HG03139 (cell line): ENCODE results near the gene PTCHD1.

ENCODE experiments used
- ATAC-seq: cut with Tn5 transposase; IDR thresholded peaks from one replicate; pipeline ENCODE4 v1.9.1; 2021; ENCODE audit not compliant: unreplicated experiment

PTCHD1 gene

GRCh38 chrX:23344904-23345271, 10.2 kb downstream of the PTCHD1 start:
- ATAC-seq: no peak

DNA sequence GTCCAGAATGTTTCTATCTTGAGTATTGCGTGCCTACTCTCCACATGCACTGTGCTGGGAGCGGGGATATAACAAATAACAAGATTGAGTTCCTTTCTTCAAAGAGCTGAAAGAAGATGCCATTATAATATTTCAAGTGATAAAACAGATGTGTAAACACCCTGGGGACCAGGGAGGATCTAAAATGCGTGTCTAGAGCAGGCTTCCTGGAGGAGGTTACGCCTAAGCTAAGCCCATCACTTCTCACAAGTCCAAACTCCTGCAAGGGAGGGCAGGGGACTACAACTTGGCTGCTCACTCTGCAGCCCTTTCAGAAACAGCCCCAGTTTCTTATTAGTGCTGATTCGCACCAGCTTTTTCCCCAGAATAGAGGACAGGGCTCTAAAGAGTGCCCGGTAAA, 21.5 kb downstream of the PTCHD1 start:
- ATAC-seq: no peak

DNA sequence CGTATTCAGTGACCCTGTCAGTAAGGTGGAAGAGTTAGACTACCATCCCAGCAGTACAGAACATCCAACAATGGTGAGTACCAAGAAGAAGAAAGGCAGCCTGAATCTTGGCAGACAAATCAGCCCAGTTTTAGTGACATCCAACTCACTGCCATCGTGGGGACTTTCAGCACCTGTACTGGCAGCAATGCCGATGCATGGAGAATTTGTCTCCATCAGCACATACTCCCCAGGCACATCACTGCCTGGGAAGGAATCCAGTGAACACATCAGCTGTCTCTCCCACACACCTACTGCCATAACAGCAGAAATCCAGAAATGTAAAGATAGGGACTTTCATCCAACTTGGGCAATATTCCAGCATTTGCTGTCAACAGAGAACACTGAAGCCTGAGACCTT, 29.8 kb downstream of the PTCHD1 start:
- ATAC-seq: no peak

DNA sequence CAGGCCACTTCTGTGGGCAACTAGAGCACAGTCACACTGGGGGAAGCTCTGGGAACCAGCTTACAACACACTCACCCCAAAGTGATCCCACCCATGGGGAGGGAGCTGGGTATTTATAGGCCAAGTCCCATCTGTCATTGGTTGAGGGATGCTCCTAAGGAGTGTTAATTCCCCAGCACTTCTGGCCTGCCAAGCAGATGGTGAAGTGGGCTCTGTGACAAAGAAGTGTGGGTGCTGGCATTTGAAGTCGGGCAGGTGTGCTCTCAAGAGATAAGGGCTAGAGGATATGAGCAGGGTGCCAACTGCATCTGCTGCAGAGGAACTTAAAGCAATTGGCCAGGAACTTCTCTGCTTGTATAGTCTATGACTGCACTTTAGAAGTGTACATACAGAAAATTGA, 30.9 kb downstream of the PTCHD1 start:
- no peak for ATAC-seq

- ATAC-seq: no peak
Measured at GRCh38 chrX:23366914-23367313, 32.3 kb downstream of the PTCHD1 start.

DNA sequence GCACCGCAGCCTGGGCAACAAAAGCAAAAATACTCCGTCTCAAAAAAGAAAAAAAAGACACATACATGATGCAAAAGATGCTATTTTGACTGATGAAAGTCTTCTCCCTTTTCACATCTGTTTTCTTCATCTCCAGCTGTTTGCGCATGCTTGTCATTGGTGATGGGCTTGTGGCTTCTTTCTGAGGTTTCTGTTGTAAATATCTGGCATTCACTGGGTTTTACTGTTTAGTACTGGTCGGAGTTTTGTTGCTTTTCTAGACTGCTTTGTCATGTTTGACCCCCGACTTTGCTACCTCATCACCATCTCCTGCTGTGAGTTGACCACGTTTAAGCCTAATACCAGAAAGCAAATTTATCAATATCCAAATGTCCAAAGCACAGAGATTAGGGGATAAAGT, 34.4 kb downstream of the PTCHD1 start:
- no peak for ATAC-seq

DNA sequence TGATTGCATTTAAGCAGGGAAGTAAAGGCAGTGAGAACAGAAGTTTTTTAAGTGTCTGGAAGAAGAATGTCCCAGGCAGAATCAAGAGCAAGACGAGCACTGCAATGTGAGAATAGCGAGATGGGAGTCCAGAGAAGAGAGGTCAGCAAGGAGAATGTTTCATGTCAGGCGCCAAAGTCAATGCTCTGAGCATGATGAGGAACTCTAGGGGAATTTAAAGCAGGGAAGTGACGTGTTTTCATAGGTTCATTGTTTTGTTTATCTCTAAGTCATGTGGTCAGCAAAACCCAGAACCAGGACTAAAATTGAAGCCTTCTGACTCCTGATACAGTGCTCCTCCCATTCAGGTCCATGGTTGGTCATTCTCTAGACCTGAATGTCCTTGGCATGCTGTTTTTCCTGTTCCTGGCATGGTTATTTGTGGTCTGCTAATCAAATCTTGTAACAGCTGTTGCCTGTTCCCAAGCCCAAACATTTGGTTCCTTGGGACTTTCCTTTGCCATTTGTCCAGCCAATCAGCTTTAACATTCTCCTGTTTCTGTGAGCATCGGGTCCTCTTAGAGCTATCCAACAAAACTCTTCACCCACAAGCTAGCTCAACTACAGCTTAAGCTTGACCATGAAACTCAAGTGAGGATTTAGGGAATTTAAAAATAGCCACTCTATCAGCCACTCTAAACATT, 37.7 kb downstream of the PTCHD1 start:
- ATAC-seq: no peak

DNA sequence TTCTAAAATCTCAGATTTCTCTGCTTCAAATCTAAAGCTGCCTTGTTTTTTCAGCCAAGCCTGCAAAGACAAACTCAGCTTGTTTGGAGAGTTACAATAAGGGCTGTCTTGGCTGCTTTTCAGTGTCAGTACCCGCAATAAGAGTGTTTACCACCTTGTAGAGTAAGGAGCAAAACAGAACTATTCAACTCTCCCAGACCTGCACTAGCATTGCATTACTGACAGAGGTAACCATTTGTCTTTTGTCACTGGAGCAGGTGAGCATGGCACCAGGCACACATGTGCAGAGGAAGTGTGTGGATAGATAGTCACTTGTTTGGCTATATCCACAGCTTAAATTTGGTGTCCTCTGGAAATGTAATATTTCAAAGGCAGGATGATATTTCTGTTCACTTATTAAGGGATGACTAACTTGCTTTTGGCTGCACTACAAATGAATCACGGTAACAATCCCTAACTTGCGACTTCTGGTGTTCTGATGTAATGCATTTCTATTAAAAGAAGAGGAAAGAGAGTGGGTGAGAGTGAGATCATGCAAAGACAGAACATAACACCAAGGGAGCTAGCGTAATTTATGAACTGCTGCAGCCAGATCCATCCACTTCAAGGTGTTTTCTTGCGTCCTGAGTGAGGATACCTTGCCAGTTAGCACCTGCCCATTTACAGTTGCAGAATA, 38.6 kb downstream of the PTCHD1 start:
- ATAC-seq: no peak

DNA sequence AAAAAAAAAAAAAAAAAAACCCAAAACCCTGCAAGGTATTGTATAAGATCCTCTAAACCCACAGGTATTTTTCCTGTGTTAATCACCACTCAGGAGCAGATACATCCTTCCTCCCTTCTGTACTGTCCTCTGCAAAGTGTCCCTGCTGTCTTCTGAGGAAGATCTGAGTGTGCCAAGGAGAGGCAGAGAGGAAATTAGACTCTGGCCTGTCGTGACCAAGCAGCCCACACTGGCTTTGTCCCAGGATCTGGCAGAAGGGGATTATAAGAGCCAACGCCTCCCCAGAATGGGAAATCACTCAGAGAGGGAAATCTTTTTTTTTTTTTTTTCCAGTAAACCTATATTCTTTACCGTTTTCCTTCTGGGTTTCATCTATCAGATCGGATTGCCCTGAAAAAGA, 39.6 kb downstream of the PTCHD1 start:
- ATAC-seq: no peak

DNA sequence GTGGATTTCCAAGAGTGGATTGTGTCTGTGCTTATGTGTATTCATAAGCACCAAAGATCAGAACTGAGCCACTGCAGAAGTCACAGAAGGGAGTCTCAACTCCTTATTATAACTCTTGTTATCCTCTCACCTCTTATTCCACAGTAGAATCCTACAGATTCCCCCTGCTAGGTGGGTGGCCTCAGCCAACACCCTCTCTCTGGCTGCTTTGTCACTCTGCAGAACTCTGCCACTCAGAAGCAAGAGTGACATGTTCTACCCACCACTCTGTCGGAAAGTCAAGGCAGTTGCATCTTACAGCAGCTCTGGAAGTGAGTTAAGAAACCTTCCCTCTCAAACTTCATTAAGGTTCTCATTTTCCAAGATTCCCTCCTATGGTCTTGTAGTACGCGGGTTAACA, 41.9 kb downstream of the PTCHD1 start:
- ATAC-seq: no peak

DNA sequence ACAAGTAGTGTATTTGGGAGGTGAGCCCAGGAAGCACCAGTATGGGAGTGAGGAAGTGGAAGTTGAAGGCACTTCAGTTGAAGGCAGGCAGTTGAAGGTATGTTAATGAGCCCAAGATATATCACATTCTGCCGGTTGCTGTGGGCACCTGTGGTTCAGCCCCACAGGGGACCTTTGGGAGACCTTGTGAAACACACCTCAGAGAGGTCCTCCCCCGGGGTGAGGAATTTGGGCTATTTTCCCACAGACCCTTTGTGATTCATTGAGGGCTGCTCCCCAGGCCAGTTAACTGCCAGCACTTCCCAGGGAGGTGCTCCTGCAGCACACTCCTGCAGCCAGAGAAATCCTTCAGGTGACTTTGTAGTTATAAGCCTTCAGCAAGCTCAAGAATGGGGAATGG, 45.9 kb downstream of the PTCHD1 start:
- no peak for ATAC-seq

- ATAC-seq: no peak
Measured at GRCh38 chrX:23381099-23382087, 46.7 kb downstream of the PTCHD1 start.

GRCh38 chrX:23382572-23382971, 47.9 kb downstream of the PTCHD1 start:
- ATAC-seq: no peak

GRCh38 chrX:23383411-23383810, 48.8 kb downstream of the PTCHD1 start:
- no peak for ATAC-seq

- no peak for ATAC-seq
Measured at GRCh38 chrX:23385242-23385641, 50.6 kb downstream of the PTCHD1 start.

- ATAC-seq: no peak
Measured at GRCh38 chrX:23386260-23386659, 51.6 kb downstream of the PTCHD1 start.

DNA sequence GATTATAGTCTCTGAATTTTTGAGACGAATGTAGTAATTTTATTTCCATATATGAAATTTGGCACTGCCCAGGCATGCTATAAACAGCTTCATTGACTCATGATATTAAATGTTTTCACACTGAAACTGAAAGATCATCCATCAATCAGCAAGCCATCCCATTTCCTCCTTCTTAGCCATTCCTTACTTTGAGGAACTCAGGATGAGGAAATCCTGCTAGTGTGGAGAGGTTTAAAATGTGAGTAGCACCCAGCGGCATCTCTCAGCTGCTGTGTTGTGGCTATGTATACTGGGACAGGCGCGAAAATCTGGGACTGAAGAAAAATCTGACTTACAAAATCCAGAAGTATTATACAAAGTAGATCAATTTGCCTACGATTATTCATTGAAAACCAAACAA, 52.1 kb downstream of the PTCHD1 start:
- no peak for ATAC-seq

- no peak for ATAC-seq
Measured at GRCh38 chrX:23387550-23388184, 53.0 kb downstream of the PTCHD1 start.

- ATAC-seq: no peak
Measured at GRCh38 chrX:23389196-23389792, 54.6 kb downstream of the PTCHD1 start.

- ATAC-seq: no peak
Measured at GRCh38 chrX:23390979-23391378, 56.3 kb downstream of the PTCHD1 start.

GRCh38 chrX:23392195-23392594, 57.5 kb downstream of the PTCHD1 start:
- ATAC-seq: no peak
